ENCODE data around the gene JCAD.

DNA sequence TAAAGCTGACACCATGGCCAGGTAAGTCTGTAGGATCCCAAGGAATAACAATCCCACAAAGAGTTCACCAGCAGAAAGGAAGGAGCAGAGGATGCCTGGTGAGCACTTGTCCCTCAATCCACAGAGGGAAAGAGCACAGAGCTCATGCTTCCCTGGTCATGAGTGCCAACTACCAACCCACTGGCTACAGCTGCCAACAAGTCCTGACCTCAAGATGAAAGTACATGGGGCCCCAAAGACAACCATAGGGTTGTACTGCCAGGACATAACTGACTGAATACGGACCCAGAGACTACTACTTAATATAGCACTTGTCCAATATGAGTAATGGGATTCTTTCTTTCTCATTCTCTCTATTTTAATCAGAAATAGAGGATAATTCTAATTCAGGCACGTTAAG lies 83.3 kb downstream of the JCAD start:
- TF ChIP-seq, protein P1, sequence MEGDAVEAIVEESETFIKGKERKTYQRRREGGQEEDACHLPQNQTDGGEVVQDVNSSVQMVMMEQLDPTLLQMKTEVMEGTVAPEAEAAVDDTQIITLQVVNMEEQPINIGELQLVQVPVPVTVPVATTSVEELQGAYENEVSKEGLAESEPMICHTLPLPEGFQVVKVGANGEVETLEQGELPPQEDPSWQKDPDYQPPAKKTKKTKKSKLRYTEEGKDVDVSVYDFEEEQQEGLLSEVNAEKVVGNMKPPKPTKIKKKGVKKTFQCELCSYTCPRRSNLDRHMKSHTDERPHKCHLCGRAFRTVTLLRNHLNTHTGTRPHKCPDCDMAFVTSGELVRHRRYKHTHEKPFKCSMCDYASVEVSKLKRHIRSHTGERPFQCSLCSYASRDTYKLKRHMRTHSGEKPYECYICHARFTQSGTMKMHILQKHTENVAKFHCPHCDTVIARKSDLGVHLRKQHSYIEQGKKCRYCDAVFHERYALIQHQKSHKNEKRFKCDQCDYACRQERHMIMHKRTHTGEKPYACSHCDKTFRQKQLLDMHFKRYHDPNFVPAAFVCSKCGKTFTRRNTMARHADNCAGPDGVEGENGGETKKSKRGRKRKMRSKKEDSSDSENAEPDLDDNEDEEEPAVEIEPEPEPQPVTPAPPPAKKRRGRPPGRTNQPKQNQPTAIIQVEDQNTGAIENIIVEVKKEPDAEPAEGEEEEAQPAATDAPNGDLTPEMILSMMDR (conservative IDR thresholded peaks at IDR 0.05) = no peak
- no peak for TF ChIP-seq ZFX (IDR thresholded peaks at IDR 0.05)
